Astrocyte of the hippocampus (primary cell): ENCODE measurements around the gene DPYSL5.

Experiments
- DNase-seq: peaks from one replicate; pipeline ENCODE4 v3.0.0; 2011; ENCODE audit warnings: low read depth, low spot score

DPYSL5 gene

DNA sequence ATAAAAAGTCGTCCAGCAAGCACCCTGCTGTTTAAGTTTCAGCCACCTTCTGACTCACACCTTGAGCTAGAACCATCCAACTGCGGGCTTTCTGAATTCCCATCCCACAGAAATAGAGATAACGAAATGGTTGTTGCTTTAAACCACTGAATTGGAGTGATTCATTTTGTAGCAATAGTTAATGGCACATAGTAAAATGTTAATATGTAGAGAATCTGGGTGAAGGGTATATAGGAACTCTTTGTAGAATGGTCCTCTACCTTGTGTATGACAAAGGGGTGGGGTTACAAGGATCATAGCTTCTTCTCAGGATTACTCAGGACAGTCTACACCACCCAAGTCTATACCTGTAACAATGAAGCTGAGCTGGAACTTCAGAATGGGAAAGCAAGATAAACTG lies 120.1 kb downstream of the DPYSL5 start:
- no peak for DNase-seq

DNA sequence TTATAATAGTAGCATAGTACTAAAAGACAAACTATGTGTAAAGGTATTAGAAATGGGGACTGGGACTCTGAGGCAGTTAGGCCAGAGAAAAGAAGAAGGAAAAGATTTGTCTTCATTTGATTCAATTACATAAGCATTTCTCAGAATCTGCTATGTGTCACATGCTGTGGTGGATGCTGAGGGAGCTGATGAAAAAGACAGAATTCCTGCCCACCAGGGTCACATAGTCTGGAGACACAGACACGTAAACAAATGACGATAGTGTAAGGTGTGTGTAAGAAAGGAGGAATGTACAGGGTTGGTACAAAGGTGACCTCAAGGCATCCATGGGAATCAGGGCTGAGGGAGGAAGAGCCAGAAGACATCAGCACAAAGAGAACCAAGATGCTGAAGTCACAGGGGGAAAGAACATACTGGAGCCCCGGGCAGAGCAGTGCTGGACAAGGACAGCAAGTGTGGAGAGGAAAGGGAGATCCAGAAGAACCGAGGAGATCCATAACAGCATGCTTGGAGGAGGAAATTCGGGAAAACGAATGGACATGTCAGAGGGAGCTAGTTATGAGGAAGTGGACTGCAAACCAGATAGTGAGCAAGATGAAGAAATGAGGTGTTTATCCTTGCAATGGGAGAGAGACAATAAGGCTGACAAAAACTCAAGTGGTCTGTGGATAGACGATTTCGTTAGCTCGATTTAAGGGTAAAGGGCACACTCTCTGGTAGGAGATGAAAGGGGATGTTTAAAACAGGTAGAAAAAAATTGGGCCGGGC lies 121.3 kb downstream of the DPYSL5 start:
- no peak for DNase-seq

DNA sequence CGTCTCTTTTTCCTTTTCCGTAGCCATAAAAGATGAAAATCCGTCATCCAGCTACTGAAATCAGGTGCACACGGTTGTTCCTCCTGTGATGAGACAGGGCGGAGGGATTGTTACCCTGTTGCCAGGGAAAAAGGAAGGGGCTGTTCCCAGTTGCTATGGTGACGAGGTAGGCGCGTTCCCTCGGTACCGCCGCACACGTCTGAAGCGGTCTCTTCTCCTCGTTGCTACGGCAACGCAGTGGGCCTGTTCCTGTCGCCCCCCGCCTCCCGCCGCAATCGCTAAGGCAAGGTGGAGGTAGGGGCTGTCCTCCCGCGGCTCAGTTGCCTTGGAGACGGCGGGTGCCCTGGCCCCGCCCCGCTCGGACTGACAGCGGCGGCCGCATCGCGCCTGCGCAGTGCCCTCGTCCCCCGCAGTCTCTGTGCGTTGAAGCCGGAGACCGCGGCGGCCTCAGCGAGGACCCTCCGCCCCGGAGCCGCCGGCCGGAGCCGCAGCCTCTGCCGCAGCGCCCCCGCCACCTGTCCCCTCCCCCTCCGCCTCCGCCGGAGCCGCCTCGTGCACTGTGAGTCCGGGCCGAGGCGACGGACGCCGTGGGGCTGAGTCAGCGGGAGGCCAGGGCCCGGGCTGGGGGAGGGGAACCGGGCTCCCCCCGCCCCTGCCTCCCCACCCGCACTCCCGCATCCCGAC lies 122.5 kb downstream of the DPYSL5 start, which contains the start of gene MAPRE3:
TSS of gene MAPRE3 (plus strand) at position 394 of the 684 bp plus-strand sequence. CDS start 51,582 bp downstream, outside the sequence.
- DNase-seq, result peak; percentile 89

DNA sequence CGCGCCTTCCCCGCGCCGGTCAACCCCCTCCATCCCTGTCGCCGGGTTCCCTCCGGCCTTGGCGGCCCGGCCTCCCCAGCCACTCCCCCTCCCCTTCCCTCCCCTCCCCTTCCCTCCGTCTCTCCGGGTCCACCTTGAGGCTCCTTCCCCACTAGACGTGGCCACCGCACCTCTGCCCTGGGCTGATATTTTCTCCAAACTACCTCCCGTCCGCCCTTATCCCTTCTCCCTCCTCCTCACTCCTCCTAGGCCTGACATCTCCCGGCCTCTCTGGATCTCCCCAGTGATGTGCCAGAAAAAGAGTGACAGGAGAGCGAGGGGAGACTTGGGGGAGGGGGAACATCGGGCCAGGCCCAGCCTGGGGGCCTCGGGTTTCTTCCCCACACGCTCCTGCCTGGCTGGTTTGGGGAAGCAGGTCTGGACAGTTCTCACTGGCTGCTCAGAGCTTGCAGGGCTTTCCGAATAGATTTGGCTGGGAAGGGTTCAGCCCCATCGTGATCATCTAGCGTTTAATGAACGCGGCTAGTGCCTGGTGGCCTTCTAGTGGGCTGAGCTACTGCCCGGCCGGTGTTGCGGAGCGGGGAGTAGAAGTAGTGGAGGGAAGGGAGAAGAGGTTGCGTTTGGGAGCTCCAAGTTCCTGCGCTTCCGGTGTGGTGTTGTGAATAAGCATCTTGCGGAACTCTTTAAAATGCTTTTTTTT lies 123.1 kb downstream of the DPYSL5 start:
- DNase-seq, result peak; percentile 43

DNA sequence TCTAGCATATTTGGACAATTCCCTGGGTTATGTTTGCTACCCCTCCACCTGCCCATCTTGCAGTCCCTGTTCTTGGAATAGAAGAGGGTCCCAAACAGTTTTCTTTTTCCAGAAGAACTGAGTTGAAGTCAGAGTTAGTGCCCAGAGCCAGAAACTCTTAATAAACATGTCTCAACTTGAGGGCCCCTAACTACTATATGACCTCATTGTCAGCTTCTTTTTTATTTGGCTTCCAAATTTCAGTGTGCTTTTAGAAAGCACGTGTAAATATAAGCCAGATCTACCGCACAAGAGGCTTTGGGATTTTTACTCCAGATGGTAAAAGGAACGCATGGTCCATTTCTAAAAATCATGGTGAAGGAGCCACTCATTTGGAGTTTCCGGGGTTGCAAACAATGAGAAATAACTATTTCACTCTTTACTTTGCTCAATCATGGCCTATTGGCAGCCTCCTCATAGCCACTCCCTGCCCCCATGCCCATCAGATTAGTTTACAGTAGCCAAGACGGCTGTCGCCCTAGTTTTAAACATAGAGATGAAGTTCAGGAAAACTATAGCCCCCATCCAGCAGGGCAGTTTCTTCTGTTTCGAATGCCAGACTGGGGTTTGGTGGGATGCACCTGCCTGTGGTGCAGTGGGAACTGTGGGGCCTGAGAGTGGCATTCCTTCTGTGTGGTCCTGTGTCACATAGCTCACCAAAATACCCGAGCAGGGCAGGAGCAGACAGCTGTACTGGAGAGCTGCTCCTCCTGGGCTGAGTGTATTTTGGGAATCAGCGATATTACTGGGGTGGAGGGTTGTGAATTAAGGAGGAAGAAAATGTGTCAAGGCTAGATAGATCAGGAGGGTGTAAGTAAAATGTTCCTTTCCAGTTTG lies 124.2 kb downstream of the DPYSL5 start:
- DNase-seq, result no peak

DNA sequence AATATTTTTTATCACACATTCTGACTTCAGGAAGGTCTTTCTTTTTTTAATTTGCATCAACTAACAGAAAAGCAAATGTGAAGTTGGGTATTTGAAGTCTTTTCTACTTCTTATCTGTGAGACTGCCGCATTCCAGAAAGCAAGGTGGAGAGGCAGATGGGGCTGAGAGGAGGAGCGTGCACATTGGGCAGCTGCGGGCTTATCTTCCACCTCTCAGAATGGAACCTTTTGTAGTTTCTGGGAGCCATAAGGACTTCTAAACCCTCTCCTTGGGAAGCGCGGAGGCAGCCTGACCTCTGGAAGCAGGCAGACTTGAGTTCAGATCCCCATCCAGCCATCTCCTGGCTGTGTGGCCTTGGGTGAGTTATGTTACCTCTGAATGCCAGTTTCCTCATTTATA lies 126.4 kb downstream of the DPYSL5 start:
- DNase-seq, result no peak

DNA sequence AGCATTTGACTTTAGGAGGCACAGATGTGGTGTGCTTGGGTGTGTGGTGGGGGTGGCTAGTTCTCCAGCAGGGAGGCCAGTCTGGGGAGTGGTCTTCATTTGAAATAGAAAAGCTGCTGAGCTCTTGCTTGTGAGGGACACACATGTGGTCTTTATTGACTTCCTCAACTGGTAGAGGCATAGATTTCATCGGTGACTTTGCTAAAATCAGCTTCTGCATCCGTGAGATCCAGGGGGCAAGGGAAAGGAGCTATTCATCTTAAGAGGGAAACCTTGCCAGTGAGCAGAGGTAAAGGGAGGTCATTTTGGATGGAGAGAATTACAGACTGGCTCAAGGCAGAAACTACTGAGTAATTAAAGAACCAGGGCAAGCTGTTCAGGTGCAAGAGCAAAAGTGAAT lies 127.2 kb downstream of the DPYSL5 start:
- DNase-seq, result no peak

DNA sequence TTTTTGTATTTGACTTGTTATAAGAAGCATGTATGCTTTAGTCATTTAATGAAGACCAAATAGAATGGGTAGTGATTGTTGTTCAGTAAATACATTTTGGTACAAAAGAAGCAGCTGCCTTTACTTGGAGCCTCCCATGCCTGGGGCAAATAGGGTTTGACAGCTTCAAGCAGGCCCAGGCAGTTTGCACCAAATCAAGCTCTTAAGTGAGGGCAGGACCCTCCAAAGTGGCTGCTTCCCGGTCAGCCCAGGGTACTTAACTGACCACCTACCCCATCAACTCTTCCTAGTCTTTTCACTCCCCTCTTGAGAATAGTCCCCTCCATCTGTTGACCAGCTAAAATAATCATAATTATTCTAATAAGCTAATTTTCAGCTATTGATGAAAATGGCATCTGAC lies 127.7 kb downstream of the DPYSL5 start:
- no peak for DNase-seq

DNA sequence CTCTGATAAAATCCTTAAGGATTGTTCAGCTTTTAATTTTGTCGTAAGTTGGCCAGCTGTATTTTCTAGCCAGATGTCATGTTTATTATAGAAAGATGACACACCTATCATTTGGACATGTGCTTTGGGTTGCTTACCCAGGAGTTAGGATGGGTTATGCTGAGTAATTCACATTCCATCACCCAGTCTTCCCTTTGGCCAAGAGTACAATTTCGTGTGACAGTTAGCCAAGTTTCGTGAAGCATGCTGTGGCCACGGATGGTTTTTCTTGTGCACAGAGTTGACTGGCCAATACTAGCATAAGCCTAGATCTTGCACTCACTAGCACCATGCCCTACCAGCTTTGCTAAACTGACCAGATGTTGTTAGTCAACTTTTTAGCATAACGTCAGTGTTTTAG lies 128.3 kb downstream of the DPYSL5 start:
- DNase-seq, result no peak

DNA sequence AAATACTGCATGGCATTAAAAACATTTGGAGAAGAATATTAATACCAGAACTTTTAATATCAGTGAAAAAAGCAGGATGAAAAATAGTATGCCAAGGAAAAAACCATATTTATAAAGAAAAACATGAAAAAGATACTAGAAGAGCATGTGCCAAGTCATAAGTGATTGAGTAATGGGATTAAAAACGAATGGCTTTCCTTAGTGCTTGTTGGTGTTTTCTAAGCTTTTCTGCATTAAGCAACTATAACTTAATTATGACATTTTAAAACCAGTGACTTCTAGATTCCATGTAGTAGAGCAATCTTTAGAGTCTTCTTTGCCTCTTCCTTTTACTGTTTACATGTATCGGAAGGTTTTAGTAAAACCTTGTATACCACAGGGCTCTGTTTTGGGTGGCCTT lies 129.1 kb downstream of the DPYSL5 start:
- DNase-seq, result no peak

DNA sequence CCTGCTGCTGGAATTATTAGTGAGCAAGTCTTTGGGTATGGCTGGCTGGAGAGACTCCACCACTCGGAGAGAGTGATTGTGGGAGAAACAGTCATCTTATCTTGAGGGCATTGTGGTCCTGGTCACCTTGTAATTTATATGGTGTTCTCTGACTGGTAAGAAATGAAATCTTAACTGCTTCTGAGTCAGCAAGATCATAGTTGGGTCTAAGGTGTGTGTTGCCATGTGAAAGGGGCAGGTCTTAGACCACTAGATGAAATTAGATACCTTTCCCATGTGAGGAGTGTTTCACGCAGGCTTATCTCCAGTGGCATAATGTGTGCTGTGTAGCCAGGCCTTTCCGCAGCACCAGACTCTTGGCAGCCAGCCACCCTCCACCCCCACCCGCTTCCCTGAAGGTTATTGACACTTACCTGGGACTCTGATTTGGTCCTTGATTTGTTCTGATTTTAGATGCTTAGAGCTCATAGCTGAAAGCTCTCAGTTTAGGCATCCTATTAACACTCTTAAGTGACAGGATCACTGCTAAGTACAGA lies 130.2 kb downstream of the DPYSL5 start:
- DNase-seq, result peak; percentile 12

DNA sequence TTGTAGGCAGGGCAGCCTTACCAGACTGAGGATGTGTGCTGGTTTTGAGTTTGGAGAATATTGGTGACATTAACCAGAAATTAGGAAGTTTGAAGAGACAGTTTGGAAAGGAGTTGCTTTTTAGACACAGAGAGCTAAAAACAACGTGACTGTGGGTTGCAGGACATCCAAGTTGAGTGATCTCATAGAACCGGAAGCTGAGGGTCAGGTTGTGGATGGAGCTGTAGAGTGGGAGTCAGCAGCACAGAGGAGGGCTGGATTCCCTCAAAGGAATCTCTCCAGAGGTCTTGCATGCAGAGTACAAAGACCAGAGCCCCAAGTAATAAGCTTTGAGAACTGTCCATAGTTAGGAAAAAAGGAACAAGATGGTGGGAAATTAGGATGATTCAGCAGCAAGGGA lies 131.8 kb downstream of the DPYSL5 start:
- no peak for DNase-seq

DNA sequence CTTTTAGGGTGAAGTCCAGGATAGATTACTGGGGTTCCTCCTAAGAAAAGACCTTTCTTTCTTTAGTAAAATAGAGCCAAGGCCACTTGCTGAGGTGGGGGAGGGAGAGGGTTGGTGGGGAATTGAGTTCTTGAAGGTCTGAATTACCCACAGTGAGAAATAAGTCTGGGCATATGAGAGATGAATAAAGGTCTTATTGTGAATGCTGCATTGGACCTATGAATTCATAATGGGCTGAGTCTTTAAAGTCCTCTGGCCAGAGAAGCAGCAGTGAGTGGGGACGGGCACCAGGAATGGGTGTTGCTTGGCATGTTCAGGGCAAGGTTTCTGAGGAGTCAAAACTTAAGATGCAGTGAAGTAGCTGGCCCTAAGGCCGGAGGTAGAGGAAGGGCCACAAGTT lies 133.0 kb downstream of the DPYSL5 start:
- no peak for DNase-seq

DNA sequence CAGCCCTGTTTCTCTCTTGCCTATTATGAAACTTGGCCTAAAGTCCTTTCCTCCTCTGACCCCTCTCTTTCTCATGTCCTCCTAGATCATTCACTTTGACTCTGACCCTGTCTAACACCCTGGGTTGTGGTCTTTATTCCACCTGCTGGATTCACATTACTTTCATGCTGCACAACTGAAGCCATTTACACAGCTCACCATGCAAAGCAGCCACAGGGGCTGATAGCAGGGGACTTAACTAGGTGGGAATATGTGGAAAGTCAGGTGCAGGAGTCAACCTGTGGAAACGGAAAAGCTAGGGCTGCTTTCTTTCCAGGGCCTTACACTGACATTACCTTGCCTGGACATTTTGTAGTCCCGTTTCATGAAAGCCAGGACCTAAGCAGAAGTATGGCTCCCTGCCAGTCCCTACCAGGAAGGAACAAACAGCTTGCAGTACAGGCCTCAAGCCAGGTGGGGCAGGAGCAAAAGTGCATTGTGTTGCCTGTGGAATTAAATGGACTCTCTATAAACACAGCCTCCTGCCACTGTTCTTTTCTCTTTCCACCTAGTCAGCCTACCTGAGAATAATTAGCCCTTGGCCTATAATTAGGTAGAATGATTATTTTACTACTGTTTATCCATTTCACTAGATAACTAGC lies 134.3 kb downstream of the DPYSL5 start:
- DNase-seq, result peak; percentile 83

DNA sequence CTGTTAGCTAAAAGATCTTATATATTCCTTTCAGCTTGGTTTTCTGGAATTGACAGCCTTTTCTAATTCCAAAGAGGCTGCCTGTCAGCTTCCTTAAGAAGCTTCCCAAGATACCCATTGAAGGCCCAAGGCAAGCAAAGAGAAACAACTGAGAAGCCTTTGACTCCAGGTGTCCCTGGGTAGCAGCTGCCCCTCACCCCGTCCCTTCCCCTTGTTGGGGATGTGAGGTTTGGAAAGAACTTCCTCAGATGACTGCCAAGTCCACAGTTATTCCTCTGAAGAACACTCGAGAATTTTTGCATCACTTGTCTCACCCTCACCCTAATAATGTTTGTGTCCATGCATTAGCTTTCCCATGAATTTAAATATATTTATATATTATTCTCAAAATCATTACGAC lies 135.8 kb downstream of the DPYSL5 start:
- no peak for DNase-seq

DNA sequence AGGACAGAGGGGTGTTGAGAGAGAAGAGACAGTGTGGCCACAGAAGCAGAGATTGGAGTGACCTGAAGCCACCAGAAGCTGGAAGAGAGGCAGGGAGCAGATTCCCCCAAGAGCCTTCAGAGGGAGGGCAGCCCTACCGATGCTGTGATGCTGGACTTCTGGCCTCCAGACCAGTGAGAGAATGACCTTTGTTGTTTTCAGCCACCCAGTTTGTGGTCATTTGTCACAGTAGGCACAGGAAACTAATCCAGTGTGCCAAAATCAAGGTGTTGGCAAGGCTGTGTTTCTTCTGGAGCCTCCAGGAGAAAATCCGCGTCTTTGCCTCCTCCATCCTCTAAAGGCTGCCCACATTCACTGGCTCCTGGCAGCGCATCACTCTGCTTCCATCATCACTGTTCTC lies 137.9 kb downstream of the DPYSL5 start:
- no peak for DNase-seq

DNA sequence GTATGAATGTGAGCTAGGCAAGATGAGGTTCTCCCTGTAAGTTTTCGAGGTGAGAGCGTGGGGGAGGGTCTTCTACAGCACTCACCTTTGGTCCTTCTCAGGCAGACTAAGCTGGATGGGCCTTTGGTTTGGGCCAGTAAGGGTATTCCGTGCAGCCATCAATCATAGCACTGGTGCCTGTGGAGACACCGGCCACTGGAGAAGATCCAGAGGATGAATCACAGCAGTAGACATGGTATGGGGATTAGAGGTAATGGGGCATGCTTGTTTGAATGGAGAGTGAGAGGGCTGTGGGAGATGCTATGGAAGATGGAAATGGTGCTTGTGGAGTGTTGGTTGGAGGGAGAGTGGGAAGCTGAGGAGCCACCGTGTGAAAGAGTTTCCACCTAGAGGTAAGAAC lies 138.6 kb downstream of the DPYSL5 start:
- no peak for DNase-seq

DNA sequence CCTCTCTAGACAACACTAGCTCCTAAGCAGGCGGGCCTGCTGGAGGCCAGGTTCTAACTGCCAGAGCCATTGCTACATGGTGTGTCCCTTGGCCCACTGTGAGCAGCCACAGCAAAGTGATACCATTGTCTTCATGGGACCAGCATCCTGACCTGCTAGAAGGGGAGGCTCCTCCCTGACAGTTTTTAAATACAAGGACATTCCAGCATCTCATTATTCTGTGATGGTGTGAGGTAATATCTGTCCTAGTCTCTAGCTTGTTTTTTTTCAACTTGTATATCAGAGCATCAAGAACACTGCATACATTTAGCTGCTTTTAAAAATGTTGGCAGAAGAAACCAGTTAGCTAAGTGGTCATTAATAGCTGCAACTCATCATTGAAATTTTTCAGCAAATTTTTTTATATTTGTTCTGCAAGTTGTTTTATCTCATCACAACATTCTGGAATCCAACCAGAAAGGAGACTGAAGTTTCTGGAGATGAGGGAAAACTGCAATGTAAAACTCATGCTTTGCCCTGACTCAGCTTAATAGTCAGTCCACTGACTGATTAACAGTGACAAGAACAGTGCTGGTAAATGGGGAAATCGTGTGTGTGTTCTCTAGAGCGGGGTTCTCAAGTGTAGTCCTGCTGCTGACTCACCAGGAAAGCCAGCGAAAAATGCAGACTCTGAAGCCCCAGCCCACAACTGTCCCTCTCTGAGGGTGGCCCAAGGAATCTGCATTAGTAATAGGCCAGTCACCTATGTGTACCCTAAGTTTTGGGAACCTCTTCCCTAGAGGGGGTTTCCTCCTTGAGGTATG lies 140.3 kb downstream of the DPYSL5 start:
- DNase-seq, result peak; percentile 78

DNA sequence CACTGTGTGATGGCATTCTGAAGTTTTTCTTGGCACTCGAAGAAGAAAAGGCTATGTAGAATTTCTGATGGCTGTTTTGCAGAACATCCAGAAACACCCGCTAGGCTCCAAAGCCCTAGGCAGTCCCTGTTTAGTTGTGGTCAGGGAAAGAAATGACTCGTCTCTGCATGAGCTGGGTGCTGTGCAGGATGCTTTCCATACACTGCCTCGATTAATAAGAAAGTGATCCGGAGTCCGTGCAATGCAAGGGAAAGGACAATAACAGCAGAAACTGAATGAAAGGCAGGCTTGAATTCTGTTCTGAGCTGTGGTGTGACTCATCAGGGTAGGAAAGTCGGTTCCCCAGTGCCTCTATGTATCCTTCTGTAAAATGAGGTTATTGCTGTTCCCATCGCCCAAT lies 141.2 kb downstream of the DPYSL5 start:
- peak; percentile 69 for DNase-seq

DNA sequence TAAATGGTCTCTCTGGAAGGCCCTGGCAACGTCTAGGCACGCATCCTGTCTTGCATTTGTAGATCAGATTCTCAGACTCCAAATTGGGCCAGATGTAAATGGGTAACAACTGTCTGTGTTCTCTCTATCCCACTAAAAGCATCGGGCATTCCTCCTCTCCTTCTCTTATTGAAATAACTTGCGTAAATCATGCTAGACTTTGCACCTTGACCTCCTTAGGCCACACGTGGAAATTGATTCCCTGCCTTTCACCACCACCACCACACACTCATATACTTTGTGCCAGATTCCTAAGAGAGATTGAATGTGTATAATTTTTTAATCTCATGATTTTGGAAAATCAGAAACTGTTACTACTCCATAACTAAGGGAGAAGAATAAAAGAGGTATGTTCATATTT lies 143.8 kb downstream of the DPYSL5 start:
- no peak for DNase-seq
